Epithelial cell of proximal tubule (primary cell): ENCODE measurements around the gene C11orf68. TPM values are rescaled to one million over a fixed set of nuclear protein-coding genes. Genes with fewer than 3 reads are reported as not detected.

Source experiments
- DNase-seq: peaks from one replicate; pipeline ENCODE4 v3.0.0-alpha.2; 2011; ENCODE audit warnings: low read depth
- H3K4me3 ChIP-seq: 2 replicates; pipeline ENCODE4 v1.5.1; 2011; ENCODE audit warnings: low read depth, mild to moderate bottlenecking, low read length
- total RNA-seq: library from RNA; depleted of rRNA; stranded (reverse); fragments of >200 nt; gene quantifications from 2 replicates; pipeline ENCODE4 v1.2.3, GENCODE V29; 2015
- TF ChIP-seq, protein P1 (sequence below): conservative IDR thresholded peaks from 2 replicates; pipeline ENCODE4 v1.5.1; 2012; ENCODE audit warnings: low read depth, mild to moderate bottlenecking, low read length

C11orf68 gene
- total RNA-seq, 1 donor from 2014 or later, result 6.6 TPM

DNA sequence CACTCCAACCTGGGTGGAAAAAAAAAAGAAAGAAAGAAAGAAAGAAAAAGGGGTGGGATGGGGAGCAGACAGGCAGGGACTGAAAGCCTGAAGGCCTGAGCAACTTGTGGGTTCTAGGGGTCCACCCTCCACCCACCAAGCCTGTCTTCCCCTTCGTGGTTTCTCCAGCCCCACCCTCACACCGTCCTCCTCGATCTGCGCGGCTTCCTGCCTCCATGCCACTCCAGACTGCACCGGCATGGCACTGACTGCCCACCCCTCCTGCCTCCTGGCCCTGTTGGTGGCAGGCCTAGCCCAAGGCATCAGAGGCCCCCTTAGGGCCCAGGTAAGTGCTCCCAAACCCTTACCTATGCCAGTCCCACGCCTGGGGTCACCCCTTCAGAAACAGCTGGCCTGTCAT, 39.2 kb downstream of the C11orf68 start, which contains the start of gene CTSW:
TSS of gene CTSW (plus strand) at position 221 of the 400 bp plus-strand sequence. CDS start at position 239, 18 bp downstream.
- TF ChIP-seq, protein P1, sequence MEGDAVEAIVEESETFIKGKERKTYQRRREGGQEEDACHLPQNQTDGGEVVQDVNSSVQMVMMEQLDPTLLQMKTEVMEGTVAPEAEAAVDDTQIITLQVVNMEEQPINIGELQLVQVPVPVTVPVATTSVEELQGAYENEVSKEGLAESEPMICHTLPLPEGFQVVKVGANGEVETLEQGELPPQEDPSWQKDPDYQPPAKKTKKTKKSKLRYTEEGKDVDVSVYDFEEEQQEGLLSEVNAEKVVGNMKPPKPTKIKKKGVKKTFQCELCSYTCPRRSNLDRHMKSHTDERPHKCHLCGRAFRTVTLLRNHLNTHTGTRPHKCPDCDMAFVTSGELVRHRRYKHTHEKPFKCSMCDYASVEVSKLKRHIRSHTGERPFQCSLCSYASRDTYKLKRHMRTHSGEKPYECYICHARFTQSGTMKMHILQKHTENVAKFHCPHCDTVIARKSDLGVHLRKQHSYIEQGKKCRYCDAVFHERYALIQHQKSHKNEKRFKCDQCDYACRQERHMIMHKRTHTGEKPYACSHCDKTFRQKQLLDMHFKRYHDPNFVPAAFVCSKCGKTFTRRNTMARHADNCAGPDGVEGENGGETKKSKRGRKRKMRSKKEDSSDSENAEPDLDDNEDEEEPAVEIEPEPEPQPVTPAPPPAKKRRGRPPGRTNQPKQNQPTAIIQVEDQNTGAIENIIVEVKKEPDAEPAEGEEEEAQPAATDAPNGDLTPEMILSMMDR, result no peak
- DNase-seq, result no peak

DNA sequence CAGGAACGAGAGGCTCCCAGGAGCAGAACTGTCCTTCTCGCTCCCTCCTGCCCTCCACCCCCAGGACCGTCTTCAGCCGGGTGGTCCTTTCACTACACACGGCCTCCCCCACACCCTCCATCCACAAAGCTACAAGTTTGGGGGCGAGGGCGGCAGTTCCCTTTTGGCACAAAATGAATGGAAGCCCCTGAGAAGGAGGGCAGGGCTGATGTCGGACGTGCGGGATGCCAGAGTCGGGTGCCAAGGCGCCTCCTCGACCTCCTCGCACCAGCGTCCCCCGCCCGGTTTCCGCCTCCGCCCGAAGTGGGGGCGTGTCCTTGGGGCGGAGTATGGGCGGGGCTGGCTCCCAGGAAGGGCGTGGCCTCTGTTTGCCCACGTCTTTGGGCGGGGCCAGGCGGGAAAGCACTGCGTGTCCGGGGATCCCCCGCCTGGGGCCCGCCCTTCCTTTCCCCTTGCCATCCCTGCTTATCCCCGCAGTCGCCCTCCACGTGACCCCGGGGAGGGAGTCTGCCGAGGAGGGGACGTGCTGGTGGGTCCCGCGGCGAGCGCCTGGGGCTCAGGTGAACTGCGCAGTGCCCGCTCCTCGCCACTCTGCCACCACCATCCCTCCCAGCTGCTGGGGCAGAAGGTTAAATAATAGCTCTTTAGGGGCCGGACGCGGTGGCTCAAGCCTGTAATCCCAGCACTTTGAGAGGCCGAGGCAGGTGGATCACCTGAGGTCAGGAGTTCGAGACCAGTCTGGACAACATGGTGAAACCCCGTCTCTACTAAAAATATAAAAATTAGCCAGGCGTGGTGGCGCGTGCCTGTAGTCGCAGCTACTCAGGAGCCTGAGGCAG, 45.3 kb downstream of the C11orf68 start:
- H3K4me3 ChIP-seq, result peak overlapping the region; percentile 80
- TF ChIP-seq, protein P1, result no peak
- no peak for DNase-seq

More for the DNA sequence above, 39.2 kb downstream of the C11orf68 start, which contains the start of gene CTSW:
- H3K4me3 ChIP-seq, result no peak within 1 kb of the TSS

DNA sequence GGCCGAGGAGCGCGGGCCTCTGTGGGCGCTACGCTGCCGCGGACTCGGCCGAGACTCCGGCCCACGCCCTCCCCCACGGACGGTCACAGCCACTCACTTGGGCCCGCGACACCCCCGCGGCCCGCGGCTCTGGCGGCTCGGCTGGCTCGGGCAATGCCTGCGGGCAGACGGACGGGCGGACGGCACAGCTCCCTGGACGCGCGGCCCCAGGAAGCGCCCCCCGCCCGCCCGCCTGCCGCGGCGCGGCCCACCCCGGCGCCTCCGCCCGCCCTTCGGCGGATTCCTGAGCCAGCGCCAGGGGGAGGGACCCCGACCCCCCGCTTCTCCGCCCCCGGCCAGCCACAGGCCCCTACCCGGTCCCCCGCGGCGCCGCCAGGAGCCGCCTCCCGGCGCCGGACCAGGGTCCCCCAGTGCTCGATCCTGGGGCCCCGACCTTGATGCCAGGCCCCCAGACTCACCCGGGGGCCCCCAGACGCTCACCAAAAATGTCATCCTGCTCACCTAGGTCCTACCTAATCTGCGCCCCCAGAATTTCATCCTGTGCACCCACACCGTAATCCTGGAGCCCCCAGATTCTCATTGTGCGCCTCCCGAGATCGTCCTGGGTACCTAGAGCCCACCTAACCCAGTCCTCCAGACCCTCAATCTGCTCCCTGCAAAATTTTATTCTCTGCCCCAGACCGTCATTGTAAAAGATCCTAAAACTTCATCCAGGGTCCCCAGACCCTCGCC, 46.1 kb downstream of the C11orf68 start, which contains the start of gene EFEMP2:
TSS of gene EFEMP2 (minus strand) at position 215 of the 732 bp plus-strand sequence. CDS start 446 bp downstream, outside the sequence.
- H3K4me3 ChIP-seq, result peak within 1 kb of the TSS; percentile 80
- no peak for DNase-seq
- TF ChIP-seq, protein P1, result no peak

DNA sequence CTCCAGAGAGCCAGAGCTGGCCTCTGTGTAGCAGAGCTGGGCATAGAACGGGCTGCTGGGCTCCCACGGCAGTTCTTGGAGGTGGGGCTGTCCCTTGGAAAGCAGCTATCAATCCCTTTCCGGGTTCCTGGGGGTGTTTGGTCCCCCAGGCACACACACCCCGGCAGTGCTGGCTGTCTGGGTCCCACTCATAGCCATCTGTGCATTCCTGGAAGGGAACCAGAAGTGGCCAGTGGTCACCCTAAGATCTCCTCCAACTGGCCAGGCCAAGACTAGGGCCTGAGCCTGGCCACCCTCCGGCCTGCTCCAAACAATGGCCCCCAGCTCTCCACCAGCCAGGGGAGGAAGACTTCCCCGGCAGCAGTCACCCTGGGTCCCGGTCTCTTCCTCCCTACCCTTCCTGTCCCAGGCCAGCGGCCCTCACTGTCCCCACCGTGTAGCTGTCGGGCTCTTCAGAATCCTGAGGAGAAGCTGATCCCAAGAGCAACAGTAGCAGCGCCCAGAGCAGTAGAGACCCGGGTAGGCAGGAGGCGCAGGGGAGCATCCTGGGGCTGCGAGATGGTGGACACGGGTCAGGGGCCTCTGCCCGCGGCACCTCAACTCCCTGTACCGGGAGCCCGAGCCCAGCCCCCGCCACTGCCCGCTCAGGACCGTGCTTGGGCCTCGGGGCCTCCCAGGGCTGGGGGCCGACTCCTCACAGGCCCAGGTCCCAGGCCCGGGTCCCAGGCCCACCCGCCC, 46.9 kb downstream of the C11orf68 start:
- TF ChIP-seq, protein P1, result peak; percentile 3
- no peak for DNase-seq
- peak overlapping the region; percentile 80 for H3K4me3 ChIP-seq

DNA sequence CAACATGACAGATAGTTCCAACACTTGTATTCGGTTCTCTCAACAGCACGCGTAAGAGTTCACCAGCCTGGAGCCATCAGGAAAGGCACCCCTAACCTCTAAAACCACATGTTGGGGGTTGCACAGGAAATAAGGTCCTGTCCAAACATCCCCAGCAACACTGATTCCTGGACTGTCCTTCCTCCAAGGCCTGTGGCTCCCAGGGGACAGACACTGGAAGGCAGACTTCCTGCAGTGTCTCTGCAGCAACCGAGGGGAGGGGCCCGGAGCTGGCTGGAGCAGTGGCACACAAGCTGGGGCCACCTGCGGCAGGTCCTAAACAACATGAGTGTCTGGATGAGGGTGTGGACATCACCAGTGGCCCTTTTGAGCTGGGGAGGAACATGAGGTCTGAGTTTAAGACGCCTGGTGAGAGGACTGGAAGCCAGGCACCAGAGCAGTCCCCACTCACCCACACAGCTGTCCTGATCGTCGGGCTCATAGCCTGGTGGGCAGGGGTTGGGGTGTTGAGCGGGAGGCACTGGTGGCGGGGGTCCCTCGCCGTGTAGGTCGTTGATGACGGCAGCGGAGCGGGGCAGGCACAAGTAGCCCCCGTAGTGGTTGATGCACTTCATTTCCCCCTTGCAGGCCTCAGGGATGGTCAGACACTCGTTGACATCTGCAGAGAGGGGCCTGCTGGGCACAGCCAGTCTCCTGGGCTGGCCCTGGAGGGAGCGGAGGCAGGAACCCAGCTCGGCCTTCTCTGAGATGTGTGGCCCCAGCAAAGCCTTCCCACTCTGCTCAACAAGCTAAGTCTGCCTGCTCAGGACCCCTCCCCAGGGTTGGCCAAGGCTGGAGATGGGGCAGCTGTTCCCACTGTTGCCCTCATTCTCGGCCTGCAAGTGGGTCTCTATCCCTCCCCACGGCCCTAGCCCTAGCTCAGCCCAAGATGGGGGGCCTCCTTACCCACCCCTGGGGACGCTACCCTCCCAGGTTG, 47.9 kb downstream of the C11orf68 start:
- TF ChIP-seq, protein P1, result no peak
- H3K4me3 ChIP-seq, result no peak overlapping the region
- DNase-seq, result no peak

DNA sequence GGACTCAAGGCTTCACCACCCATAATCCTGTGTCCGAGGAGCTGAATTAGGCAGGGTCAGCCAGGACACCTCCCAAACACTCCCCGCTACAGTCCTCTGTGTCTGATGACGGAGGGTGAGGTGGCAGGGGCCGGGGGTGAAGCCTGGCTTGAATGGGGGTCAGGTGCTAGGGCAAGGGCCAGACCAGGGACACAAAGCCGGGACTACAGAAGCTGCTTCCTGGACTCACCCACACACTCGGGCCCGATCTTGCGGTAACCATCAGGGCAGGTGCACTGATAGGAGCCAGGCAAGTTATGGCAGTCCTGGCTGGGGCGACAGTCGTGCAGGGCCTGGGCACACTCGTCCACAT, 48.6 kb downstream of the C11orf68 start:
- TF ChIP-seq, protein P1, result no peak
- no peak for DNase-seq
- H3K4me3 ChIP-seq, result no peak overlapping the region
